Measurements from ENCODE around the gene NR4A1. TPM values are rescaled to one million over a fixed set of nuclear protein-coding genes. Genes with fewer than 3 reads are reported as not detected.

NR4A1 gene
- total and polyA plus RNA-seq, 10 of the 15 experiments (the other 5 are each of a cell fraction or from before 2014, with no cell fraction given), result 0.05 to 7.9 (median 2.2) TPM; not detected in 1

DNA sequence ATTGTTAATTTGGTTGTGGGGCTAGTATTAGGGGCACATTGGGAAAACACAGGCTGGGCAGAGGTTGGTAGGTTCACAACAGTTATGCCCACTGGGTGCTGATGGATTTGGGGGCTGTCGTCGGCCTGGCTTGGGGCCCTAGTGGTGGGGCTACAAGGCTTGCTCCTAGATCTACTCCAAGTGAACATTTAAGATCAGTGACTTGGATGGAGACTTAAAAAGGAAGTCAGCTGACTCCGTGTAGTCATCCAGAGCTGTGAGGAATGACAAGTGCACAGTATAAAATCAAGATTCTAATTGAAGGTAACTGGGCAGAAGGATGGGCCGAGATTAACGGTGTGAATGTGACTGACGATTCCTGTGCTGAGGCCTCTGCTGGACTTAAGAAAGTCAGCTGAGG, 12.8 kb upstream of the NR4A1 start (continued):
- TF ChIP-seq, protein P1, sequence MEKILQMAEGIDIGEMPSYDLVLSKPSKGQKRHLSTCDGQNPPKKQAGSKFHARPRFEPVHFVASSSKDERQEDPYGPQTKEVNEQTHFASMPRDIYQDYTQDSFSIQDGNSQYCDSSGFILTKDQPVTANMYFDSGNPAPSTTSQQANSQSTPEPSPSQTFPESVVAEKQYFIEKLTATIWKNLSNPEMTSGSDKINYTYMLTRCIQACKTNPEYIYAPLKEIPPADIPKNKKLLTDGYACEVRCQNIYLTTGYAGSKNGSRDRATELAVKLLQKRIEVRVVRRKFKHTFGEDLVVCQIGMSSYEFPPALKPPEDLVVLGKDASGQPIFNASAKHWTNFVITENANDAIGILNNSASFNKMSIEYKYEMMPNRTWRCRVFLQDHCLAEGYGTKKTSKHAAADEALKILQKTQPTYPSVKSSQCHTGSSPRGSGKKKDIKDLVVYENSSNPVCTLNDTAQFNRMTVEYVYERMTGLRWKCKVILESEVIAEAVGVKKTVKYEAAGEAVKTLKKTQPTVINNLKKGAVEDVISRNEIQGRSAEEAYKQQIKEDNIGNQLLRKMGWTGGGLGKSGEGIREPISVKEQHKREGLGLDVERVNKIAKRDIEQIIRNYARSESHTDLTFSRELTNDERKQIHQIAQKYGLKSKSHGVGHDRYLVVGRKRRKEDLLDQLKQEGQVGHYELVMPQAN (conservative IDR thresholded peaks at IDR 0.05), result no peak
- TF ChIP-seq BCL11A (IDR thresholded peaks at IDR 0.05; ENCODE audit: low read depth, low read length) (no peak), KAT2A (conservative IDR thresholded peaks at IDR 0.05; ENCODE audit: control insufficient read depth, low read depth, low read length) (no peak), SMARCA5 (IDR thresholded peaks at IDR 0.05) (no peak), CBFB (IDR thresholded peaks at IDR 0.05; ENCODE audit: low read depth) (no peak), WRNIP1 (IDR thresholded peaks at IDR 0.05; ENCODE audit: borderline replicate concordance, low read depth, low read length) (no peak), RCOR1 (conservative IDR thresholded peaks at IDR 0.05; ENCODE audit: low read depth, low read length) (no peak), IKZF2 (IDR thresholded peaks at IDR 0.05) (no peak)
- TF ChIP-seq, protein P2, sequence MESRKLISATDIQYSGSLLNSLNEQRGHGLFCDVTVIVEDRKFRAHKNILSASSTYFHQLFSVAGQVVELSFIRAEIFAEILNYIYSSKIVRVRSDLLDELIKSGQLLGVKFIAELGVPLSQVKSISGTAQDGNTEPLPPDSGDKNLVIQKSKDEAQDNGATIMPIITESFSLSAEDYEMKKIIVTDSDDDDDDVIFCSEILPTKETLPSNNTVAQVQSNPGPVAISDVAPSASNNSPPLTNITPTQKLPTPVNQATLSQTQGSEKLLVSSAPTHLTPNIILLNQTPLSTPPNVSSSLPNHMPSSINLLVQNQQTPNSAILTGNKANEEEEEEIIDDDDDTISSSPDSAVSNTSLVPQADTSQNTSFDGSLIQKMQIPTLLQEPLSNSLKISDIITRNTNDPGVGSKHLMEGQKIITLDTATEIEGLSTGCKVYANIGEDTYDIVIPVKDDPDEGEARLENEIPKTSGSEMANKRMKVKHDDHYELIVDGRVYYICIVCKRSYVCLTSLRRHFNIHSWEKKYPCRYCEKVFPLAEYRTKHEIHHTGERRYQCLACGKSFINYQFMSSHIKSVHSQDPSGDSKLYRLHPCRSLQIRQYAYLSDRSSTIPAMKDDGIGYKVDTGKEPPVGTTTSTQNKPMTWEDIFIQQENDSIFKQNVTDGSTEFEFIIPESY (IDR thresholded peaks at IDR 0.05), result no peak
- TF ChIP-seq, protein P3, sequence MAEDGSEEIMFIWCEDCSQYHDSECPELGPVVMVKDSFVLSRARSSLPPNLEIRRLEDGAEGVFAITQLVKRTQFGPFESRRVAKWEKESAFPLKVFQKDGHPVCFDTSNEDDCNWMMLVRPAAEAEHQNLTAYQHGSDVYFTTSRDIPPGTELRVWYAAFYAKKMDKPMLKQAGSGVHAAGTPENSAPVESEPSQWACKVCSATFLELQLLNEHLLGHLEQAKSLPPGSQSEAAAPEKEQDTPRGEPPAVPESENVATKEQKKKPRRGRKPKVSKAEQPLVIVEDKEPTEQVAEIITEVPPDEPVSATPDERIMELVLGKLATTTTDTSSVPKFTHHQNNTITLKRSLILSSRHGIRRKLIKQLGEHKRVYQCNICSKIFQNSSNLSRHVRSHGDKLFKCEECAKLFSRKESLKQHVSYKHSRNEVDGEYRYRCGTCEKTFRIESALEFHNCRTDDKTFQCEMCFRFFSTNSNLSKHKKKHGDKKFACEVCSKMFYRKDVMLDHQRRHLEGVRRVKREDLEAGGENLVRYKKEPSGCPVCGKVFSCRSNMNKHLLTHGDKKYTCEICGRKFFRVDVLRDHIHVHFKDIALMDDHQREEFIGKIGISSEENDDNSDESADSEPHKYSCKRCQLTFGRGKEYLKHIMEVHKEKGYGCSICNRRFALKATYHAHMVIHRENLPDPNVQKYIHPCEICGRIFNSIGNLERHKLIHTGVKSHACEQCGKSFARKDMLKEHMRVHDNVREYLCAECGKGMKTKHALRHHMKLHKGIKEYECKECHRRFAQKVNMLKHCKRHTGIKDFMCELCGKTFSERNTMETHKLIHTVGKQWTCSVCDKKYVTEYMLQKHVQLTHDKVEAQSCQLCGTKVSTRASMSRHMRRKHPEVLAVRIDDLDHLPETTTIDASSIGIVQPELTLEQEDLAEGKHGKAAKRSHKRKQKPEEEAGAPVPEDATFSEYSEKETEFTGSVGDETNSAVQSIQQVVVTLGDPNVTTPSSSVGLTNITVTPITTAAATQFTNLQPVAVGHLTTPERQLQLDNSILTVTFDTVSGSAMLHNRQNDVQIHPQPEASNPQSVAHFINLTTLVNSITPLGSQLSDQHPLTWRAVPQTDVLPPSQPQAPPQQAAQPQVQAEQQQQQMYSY (CRISPR knock-in tag; IDR thresholded peaks at IDR 0.05), result no peak
